GM12873 (cell line): ENCODE results near the gene RGS9.

ENCODE experiments used
- CTCF ChIP-seq: IDR thresholded peaks from 2 replicates; pipeline ENCODE4 v1.5.1; 2012; ENCODE audit warnings: low read depth, mild to moderate bottlenecking, moderate library complexity, low read length, control low read depth; ENCODE audit not compliant: insufficient read depth; ENCODE audit errors: missing control alignments

RGS9 gene

GRCh38 chr17:65219707-65220106 lies 82.5 kb downstream of the RGS9 start:
- TF ChIP-seq CTCF = no peak

- TF ChIP-seq CTCF = no peak
These were observed 83.6 kb downstream of the RGS9 start for GRCh38 chr17:65220732-65221131.

GRCh38 chr17:65222214-65222738 lies 85.1 kb downstream of the RGS9 start:
- no peak for TF ChIP-seq CTCF

GRCh38 chr17:65225061-65225460 lies 87.9 kb downstream of the RGS9 start:
- no peak for TF ChIP-seq CTCF

- no peak for TF ChIP-seq CTCF
These were observed 89.1 kb downstream of the RGS9 start for GRCh38 chr17:65226227-65226626.

- no peak for TF ChIP-seq CTCF
These were observed 90.5 kb downstream of the RGS9 start for GRCh38 chr17:65227637-65228036.

- TF ChIP-seq CTCF = no peak
These were observed 91.1 kb downstream of the RGS9 start for GRCh38 chr17:65228287-65228686.
